ENCODE measurements around the gene TSNAXIP1.

The TSNAXIP1 gene

DNA sequence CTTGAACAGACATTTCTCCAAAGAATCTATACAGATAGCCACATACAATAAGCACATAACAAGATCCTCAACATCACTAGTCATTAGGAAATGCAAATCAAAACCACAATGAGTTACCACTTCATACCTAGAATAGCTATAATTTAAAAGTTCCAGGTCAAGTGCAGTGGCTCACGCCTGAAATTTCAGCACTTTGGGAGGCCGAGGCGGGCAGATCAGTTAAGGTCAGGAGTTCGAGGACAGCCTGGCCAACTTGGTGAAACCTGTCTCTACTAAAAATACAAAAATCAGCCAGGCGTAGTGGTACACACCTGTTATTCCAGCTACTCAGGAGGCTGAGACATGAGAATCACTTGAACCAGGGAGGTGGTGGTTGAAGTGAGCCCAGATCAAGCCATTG, 20.2 kb upstream of the TSNAXIP1 start:
- Mint-ChIP-seq H3K27me3 (ENCODE audit: low read depth) (no peaks in the 10 kb centered on the region), H3K9me3 (peaks cover 2% of the 10 kb centered on the region), H3K4me3 (no peak overlapping the region), H3K36me3 (ENCODE audit: low read depth) (peaks cover 25% of the 10 kb centered on the region), H3K4me1 (no peaks in the 10 kb centered on the region), H3K27ac (no peak overlapping the region)
- TF ChIP-seq, protein P1, sequence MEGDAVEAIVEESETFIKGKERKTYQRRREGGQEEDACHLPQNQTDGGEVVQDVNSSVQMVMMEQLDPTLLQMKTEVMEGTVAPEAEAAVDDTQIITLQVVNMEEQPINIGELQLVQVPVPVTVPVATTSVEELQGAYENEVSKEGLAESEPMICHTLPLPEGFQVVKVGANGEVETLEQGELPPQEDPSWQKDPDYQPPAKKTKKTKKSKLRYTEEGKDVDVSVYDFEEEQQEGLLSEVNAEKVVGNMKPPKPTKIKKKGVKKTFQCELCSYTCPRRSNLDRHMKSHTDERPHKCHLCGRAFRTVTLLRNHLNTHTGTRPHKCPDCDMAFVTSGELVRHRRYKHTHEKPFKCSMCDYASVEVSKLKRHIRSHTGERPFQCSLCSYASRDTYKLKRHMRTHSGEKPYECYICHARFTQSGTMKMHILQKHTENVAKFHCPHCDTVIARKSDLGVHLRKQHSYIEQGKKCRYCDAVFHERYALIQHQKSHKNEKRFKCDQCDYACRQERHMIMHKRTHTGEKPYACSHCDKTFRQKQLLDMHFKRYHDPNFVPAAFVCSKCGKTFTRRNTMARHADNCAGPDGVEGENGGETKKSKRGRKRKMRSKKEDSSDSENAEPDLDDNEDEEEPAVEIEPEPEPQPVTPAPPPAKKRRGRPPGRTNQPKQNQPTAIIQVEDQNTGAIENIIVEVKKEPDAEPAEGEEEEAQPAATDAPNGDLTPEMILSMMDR (IDR thresholded peaks at IDR 0.05; ENCODE audit: unreplicated experiment in 3 of 3), result no peak

DNA sequence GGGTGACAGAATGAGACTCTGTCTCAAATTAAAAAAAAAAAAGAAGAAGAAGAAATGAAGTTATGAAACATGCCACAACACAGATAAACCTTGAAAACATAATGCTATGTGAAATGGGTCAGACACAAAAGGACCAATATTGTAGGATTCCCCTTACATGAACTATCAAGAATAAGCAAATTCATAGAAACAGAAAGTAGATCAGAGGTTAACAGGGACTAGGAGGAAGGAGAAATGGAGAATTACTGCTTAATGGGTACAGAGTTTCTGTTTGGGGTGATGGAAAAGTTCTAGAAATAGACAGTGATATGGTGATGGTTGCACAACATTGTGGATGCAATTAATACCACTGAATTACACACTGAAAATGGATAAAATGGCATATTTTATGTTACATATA, 16.6 kb upstream of the TSNAXIP1 start:
- TF ChIP-seq, protein P1 (IDR thresholded peaks at IDR 0.05; ENCODE audit: unreplicated experiment in 3 of 3), result no peak
- H3K27ac Mint-ChIP-seq, result no peak overlapping the region

DNA sequence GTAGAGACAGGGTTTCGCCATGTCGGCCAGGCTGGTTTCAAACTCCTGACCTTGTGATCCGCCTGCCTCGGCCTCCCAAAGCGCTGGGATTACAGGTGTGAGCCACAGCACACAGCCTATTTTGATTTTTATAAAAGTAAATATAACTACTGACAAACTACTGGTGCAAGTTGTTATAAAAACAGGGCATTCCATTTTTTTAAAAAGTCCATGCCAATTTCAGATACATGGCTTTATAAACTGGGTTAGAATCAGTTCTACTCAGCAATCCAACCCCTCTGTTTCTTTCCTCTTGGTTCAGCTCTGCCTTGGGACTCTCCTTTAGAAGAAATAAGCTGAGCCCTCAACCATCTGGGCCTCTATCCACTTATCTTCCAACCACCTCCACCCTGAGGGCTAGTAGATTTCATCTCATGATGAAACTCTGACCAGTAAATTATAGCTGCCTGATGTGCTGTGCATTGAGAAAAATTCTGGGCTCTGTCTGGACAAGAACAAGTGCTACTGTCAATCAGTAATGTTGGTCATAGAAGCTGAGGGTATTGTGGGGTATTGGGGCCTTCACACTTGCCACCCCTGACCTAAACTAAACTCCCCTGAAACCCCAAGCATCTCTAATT, 10.5 kb upstream of the TSNAXIP1 start:
- H3K9me3 Mint-ChIP-seq, result no peaks in the 10 kb centered on the region
- peaks cover 37% of the 10 kb centered on the region for H3K36me3 Mint-ChIP-seq (ENCODE audit: low read depth)
- H3K4me1 Mint-ChIP-seq, result peaks cover 13% of the 10 kb centered on the region
- H3K27me3 Mint-ChIP-seq (ENCODE audit: low read depth), result no peaks in the 10 kb centered on the region
- TF ChIP-seq, protein P1 (IDR thresholded peaks at IDR 0.05; ENCODE audit: unreplicated experiment in 3 of 3), result no peak
- H3K27ac Mint-ChIP-seq, result no peak overlapping the region
- no peak overlapping the region for H3K4me3 Mint-ChIP-seq

More for the DNA sequence above, 16.6 kb upstream of the TSNAXIP1 start:
- no peak overlapping the region for H3K4me3 Mint-ChIP-seq
- H3K4me1 Mint-ChIP-seq, result no peaks in the 10 kb centered on the region
- H3K9me3 Mint-ChIP-seq, result no peaks in the 10 kb centered on the region
- peaks cover 13% of the 10 kb centered on the region for H3K36me3 Mint-ChIP-seq (ENCODE audit: low read depth)
- no peaks in the 10 kb centered on the region for H3K27me3 Mint-ChIP-seq (ENCODE audit: low read depth)

DNA sequence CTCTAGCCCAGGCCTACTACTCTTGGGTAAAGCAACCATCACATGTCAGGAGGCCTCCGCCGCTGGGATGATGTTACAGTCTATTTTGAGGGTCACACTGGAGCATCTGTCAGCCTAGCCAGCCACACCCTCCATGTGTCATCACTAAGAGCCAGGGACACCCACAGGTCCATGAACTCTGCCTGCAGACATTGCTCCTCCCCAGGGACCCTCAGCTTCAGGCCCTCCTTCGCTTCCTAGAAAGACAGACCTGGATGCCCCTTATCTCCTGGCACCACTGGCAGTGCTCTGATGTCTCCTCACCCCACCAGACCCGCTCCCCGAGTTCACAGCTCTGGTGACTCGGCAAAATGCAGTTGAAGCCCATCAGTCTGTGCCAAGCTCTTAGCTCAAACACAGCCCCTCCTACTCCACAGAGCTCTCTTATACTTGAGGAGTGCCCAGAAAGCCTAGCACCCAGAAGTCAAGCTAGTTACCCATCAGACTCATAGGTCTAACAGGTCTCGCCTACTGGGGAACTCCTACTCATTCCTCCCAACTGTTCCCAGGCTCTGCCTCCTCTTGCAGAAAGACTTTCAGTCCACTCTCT, 6.3 kb upstream of the TSNAXIP1 start:
- Mint-ChIP-seq H3K27me3 (ENCODE audit: low read depth) (no peaks in the 10 kb centered on the region), H3K4me3 (peak overlapping the region in 1 of 3 experiments; percentile 12), H3K27ac (no peak overlapping the region), H3K9me3 (no peaks in the 10 kb centered on the region), H3K4me1 (peaks cover 21% of the 10 kb centered on the region), H3K36me3 (ENCODE audit: low read depth) (peaks cover 67% of the 10 kb centered on the region)
- TF ChIP-seq, protein P1 (IDR thresholded peaks at IDR 0.05; ENCODE audit: unreplicated experiment in 3 of 3), result no peak

DNA sequence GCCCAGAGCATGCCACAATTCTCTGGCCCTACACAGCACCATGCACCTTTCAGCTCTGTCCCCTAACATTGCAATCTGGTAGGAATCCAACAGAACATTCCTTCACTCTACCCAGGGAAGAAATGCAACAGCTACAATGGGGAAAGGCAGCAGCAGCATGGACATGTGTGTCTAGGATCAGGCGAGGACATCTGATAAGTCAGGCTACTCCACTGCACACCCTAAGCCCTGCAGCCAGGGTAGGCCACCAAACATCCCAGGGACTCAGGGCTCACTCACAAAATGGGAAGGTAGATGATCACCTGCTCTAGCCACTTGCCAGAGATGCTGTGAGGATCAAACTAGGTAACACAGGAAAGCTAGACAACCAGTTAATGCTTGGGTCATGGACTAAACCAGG, 5.4 kb upstream of the TSNAXIP1 start:
- Mint-ChIP-seq H3K27me3 (ENCODE audit: low read depth) (no peaks in the 10 kb centered on the region), H3K36me3 (ENCODE audit: low read depth) (peaks cover 68% of the 10 kb centered on the region), H3K27ac (no peak overlapping the region), H3K4me1 (peaks cover 23% of the 10 kb centered on the region), H3K9me3 (no peaks in the 10 kb centered on the region), H3K4me3 (no peak overlapping the region)
- TF ChIP-seq, protein P1 (IDR thresholded peaks at IDR 0.05; ENCODE audit: unreplicated experiment in 3 of 3), result no peak

DNA sequence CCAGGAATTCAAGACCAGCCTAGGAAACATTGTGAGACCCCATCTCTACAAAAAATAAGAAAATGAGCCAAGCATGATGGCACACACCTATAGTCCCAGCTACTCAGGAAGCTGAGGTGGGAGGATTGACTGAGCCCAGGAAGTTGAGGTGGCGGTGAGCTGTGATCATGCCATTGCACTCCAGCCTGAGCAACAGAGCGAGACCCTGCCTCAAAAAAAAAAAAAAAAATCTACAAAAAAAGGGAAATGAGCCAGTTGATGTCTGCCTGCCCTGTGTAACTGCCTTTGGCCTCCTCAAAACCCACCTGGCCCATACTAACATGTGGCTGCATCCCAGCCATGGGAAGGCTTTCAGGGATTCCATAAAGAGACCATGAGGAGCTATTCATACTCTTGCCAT, 4.8 kb upstream of the TSNAXIP1 start:
- Mint-ChIP-seq H3K36me3 (ENCODE audit: low read depth) (peaks cover 61% of the 10 kb centered on the region), H3K27ac (no peak overlapping the region), H3K4me1 (peaks cover 20% of the 10 kb centered on the region), H3K27me3 (ENCODE audit: low read depth) (no peaks in the 10 kb centered on the region), H3K9me3 (no peaks in the 10 kb centered on the region), H3K4me3 (no peak overlapping the region)
- TF ChIP-seq, protein P1 (IDR thresholded peaks at IDR 0.05; ENCODE audit: unreplicated experiment in 3 of 3), result no peak

Measured in nephron (organoid).